ENCODE results near the gene MBOAT2.

Gene MBOAT2

GRCh38 chr2:8876628-8877027 is 126.9 kb downstream of the MBOAT2 start:
- DNase-seq (ENCODE audit: low read depth): no peak
- no peak for TF ChIP-seq CTCF (IDR thresholded peaks at IDR 0.05; ENCODE audit: control insufficient read depth, insufficient read depth, low read depth, low read length, missing control alignments)
- no peak overlapping the region for H3K4me3 ChIP-seq (ENCODE audit: control insufficient read depth, low read depth, low read length)

- TF ChIP-seq CTCF (IDR thresholded peaks at IDR 0.05; ENCODE audit: control insufficient read depth, insufficient read depth, low read depth, low read length, missing control alignments): peak; percentile 61
- DNase-seq (ENCODE audit: low read depth): peak; percentile 21
- H3K4me3 ChIP-seq (ENCODE audit: control insufficient read depth, low read depth, low read length): no peak overlapping the region
These were observed 130.6 kb downstream of the MBOAT2 start for GRCh38 chr2:8872821-8873432.

GRCh38 chr2:8870441-8870840 is 133.0 kb downstream of the MBOAT2 start:
- TF ChIP-seq CTCF (IDR thresholded peaks at IDR 0.05; ENCODE audit: control insufficient read depth, insufficient read depth, low read depth, low read length, missing control alignments): no peak
- no peak for DNase-seq (ENCODE audit: low read depth)
- no peak overlapping the region for H3K4me3 ChIP-seq (ENCODE audit: control insufficient read depth, low read depth, low read length)

GRCh38 chr2:8867363-8867762 is 136.1 kb downstream of the MBOAT2 start:
- no peak for TF ChIP-seq CTCF (IDR thresholded peaks at IDR 0.05; ENCODE audit: control insufficient read depth, insufficient read depth, low read depth, low read length, missing control alignments)
- no peak overlapping the region for H3K4me3 ChIP-seq (ENCODE audit: control insufficient read depth, low read depth, low read length)
- no peak for DNase-seq (ENCODE audit: low read depth)

- no peak for TF ChIP-seq CTCF (IDR thresholded peaks at IDR 0.05; ENCODE audit: control insufficient read depth, insufficient read depth, low read depth, low read length, missing control alignments)
- no peak overlapping the region for H3K4me3 ChIP-seq (ENCODE audit: control insufficient read depth, low read depth, low read length)
- DNase-seq (ENCODE audit: low read depth): no peak
These were observed 140.0 kb downstream of the MBOAT2 start for GRCh38 chr2:8863331-8863953.

GRCh38 chr2:8862230-8862629 is 141.3 kb downstream of the MBOAT2 start:
- no peak for TF ChIP-seq CTCF (IDR thresholded peaks at IDR 0.05; ENCODE audit: control insufficient read depth, insufficient read depth, low read depth, low read length, missing control alignments)

More at GRCh38 chr2:8862230-8862629, 141.3 kb downstream of the MBOAT2 start:
- no peak for DNase-seq (ENCODE audit: low read depth)
- no peak overlapping the region for H3K4me3 ChIP-seq (ENCODE audit: control insufficient read depth, low read depth, low read length)

All from AG09309 (cell line).